ENCODE measurements around the gene CLIC4. TPM values are rescaled to one million over a fixed set of nuclear protein-coding genes. Genes with fewer than 3 reads are reported as not detected.
"Not testable (repeated sequence)": the region's sequence is repeated elsewhere in the genome, so short reads cannot be mapped to it uniquely, and the experiment has no call there.

Gene CLIC4
- total RNA-seq, 4 donors from 2014 or later = 53.0 to 151 (median 95.3) TPM

- Histone ChIP-seq H3K4me3 (replicated peaks in 1 of 3) (no peak overlapping the region), H3K27ac (peak overlapping the region in 2 of 3 donors; percentile 12 to 54), H3K9me3 (no peaks in the 10 kb centered on the region), H3K27me3 (no peaks in the 10 kb centered on the region), H3K36me3 (no peaks in the 10 kb centered on the region), H3K4me1 (peaks cover 8 to 28% of the 10 kb centered on the region in 2 donors)
- TF ChIP-seq CTCF (IDR thresholded peaks at IDR 0.05) = no peak
- no peak for TF ChIP-seq POLR2A (IDR thresholded peaks at IDR 0.05)
- DNase-seq = no peak
- intact Hi-C loops (cut with DNase I) = no loop called here
- 63 to 72% methylated on average over 9 of the region's 9 CpGs for WGBS, 2 donors
Observed at GRCh38 chr1:24727501-24728216, 17.6 kb upstream of the CLIC4 start.

- H3K36me3 ChIP-seq = no peaks in the 10 kb centered on the region
- H3K27ac ChIP-seq = no peak overlapping the region
- TF ChIP-seq POLR2A (IDR thresholded peaks at IDR 0.05) (no peak), CTCF (IDR thresholded peaks at IDR 0.05) (no peak)
- no peak for DNase-seq
- WGBS, 2 donors = 83 to 87% methylated on average over 10 of the region's 10 CpGs
- no peak overlapping the region for H3K4me3 ChIP-seq (replicated peaks in 1 of 3)
- H3K9me3 ChIP-seq = no peaks in the 10 kb centered on the region
- no peaks in the 10 kb centered on the region for H3K27me3 ChIP-seq
- H3K4me1 ChIP-seq = peaks cover 8 to 28% of the 10 kb centered on the region in 2 donors
- intact Hi-C loops (cut with DNase I) = no loop called here
Observed at GRCh38 chr1:24728982-24729381, 16.3 kb upstream of the CLIC4 start.

GRCh38 chr1:24732186-24732885 lies 12.9 kb upstream of the CLIC4 start:
- H3K4me3 ChIP-seq (replicated peaks in 1 of 3) = no peak overlapping the region
- H3K27ac ChIP-seq = no peak overlapping the region
- 83 to 85% methylated on average over 4 of the region's 4 CpGs for WGBS, 2 donors
- DNase-seq = no peak
- H3K4me1 ChIP-seq = peaks cover 8 to 23% of the 10 kb centered on the region in 2 donors
- H3K36me3 ChIP-seq = no peaks in the 10 kb centered on the region
- intact Hi-C loops (cut with DNase I) = no loop called here
- no peaks in the 10 kb centered on the region for H3K9me3 ChIP-seq
- H3K27me3 ChIP-seq = no peaks in the 10 kb centered on the region
- TF ChIP-seq POLR2A (IDR thresholded peaks at IDR 0.05) (no peak), CTCF (IDR thresholded peaks at IDR 0.05) (no peak)

- H3K4me3 ChIP-seq (replicated peaks in 1 of 3); H3K27me3 ChIP-seq; intact Hi-C loops (cut with DNase I); H3K27ac ChIP-seq; DNase-seq; H3K36me3 ChIP-seq; H3K9me3 ChIP-seq: not testable (repeated sequence)
- 89% methylated on average over 7 of the region's 7 CpGs for WGBS, 2 donors
- H3K4me1 ChIP-seq = peaks cover 8 to 23% of the 10 kb centered on the region in 2 donors
Observed at GRCh38 chr1:24733342-24733741, 11.9 kb upstream of the CLIC4 start.

- Histone ChIP-seq H3K4me3 (replicated peaks in 1 of 3) (no peak overlapping the region), H3K27ac (no peak overlapping the region), H3K9me3 (no peaks in the 10 kb centered on the region), H3K4me1 (peaks cover 8 to 23% of the 10 kb centered on the region in 2 donors), H3K36me3 (no peaks in the 10 kb centered on the region), H3K27me3 (no peaks in the 10 kb centered on the region)
- intact Hi-C loops (cut with DNase I) = no loop called here
- no peak for TF ChIP-seq CTCF (IDR thresholded peaks at IDR 0.05)
- TF ChIP-seq POLR2A (IDR thresholded peaks at IDR 0.05) = no peak
- 78 to 84% methylated on average over 5 of the region's 5 CpGs for WGBS, 2 donors
- no peak for DNase-seq
Observed at GRCh38 chr1:24735156-24735508, 10.1 kb upstream of the CLIC4 start.
